ENCODE results near the gene OPN3.

The OPN3 gene

DNA sequence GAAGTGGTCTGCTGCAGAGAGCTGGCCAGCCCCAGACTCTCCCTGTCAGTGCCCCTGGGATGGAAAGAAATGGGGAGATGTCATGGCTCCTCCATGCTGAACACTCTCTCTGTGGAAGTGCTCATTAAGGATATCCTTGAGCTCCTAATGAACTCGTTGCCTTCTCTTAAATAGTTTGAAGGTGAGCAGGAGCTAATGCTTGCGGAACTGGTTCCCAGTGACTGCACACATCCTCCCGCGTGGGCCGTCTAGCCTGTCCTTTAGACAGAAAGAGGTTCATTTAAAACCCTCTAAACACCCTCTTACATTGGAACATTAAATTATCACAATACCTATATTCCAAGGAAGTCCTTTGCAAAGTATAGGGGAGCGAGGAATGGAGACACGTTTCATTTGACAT is 6.0 kb upstream of the OPN3 start:
- DNase-seq (ENCODE audit: low read depth in 2 of 2) = no peak

DNA sequence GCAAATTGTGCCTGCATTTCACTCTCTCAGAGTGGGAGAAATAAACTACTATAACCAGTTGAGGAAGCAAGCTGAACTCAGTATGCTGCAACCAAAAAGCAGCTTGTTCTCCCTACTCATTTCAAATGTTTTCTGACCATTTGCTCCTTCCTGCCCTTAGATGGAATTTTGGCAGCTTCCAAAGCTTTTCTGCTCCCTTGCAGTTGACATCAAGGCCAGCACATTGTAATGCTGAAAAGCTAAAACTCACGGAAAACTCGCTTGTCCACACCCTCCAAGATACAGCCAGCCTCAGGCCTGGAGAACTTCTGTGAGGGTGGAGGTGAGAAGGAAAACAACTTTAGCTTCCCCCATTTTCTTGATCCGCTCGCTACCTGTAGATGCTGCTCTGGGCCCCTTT is 5.0 kb upstream of the OPN3 start:
- DNase-seq (ENCODE audit: low read depth in 2 of 2) = no peak

DNA sequence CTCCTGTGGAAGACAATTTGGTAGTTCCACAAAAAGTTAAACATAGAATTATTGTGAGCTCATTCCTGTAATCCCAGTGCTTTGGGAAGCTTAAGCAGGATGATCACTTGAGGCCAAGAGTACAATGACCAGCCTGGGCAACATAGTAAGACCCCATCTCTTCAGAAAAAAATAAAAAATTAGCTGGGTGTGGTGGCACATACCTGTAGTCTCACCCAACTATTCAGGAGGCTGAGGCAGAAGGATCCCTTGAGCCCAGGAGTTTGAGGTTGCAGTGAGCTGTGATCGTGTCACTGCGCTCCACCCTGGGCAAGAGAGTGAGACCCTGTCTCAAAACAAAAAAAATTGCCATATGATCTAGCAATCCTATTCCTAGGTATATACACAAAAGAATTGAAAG is 4.1 kb upstream of the OPN3 start:
- DNase-seq (ENCODE audit: low read depth in 2 of 2) = no peak

DNA sequence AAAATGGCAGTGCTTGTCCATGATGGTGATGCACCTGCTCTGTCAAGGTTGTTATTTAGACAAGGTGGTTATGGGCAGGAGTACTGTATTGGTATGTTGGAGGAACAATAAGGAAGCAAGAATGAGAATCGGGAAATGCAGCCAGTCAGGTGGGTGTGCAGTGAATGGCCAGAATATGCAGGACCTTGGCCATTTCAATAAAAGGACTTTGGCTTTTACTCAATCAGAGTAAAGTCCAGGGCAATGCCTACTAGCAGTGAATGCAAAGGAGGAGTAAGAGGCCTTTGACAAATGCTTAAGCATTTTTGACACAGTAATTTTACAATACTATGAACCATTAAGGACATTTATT is 2.4 kb upstream of the OPN3 start:
- no peak for DNase-seq (ENCODE audit: low read depth in 2 of 2)

DNA sequence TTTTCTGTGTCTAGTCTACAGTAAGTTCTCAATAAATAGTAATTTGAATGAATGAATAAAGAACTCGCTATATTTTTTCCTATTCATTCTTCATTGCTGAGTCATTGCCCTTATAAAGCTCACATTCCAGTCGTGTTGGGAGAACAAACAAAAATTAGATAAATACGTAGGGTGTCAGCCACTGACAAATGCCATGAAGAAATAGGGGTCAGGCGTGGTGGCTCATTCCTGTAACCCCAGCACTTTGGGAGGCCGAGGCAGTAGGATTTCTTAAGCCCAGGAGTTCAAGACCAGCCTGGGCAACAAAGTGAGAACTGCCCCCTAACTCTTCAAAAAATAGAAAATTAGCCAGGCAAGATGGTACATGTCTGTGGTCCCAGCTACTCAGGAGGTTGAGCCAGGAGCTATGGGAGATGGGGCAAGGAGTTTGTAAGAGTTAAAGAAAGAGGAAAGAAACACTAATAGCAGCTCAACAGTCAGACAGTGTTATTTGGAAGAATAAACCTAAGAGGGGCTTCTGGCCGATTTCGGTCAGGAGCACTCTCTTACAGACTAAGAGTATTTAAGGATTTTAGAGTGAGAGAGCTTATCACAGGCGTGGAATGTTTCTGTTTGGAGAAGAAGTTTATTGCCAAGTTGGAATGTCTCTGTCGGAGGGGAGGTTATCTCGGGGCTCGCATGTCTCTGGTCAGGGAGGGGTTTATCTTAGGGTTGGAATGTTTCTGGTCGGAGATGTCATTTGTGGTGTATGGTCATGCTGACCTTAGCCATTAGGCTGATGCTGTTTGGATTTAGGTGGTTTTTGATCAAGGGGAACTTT is 1.8 kb upstream of the OPN3 start:
- no peak for DNase-seq (ENCODE audit: low read depth in 2 of 2)

DNA sequence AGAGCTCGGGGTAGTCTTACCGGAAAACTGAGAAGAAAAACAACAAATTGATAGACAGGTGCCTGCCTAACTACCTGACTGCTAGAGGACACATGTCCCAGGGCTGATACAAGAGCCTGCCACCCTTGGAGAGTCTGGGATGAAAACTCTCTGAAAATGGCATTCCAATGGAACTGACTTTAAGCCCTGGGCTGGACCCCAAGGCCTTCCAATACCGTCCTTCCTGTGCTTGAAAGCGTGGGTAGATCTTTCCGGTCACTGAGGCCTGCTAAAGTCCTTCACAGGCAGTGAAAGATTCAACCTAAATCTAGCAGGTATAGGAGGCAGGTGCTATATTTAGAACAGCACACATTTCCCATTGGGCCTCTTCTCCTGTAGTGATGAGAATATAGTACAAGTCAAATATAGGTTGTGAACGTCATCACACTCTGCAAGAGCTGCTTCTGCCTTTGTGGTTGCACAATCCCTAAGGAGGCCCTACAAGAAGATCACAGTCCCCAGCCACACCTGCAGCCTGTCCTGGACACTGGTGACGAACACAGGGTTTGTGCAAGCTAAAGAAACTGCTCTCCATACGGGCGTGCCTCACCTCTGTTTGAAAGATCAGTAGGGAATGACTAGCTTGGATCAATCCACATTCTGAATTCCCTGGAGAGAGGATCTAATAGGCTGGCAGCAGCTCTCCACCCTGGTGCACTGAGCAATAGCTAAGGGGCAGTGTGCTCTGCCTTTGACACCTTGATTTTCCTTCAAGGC is 876 bp upstream of the OPN3 start:
- no peak for DNase-seq (ENCODE audit: low read depth in 2 of 2)

DNA sequence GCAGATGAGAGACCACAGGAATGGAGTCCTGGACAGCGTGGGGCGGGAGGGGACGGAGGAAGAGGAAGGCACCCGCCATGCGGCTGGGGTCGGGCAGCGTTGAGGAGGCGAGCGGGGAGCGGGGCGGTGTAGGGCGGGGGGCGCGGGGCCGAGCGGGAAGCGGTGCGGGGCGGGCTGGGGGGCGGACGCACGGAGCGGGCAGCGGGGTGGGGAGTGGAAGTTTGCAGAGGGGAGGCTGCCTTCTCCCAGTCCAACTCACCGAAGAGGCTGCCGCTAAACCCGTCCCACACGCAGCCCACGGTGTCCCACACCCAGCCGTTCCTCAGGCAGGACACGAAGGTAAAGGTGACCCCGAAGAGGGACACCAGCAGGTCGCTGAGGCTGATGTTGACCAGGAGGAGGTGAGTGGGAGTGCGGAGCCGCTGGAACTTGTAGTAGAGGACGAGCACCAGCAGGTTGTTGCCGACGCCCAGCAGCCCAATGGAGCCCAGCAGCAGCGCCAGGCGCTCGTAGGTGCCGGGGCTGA is 483 bp downstream of the OPN3 start:
- DNase-seq (ENCODE audit: low read depth in 2 of 2) = peak in 1 of 2 donors; percentile 9

DNA sequence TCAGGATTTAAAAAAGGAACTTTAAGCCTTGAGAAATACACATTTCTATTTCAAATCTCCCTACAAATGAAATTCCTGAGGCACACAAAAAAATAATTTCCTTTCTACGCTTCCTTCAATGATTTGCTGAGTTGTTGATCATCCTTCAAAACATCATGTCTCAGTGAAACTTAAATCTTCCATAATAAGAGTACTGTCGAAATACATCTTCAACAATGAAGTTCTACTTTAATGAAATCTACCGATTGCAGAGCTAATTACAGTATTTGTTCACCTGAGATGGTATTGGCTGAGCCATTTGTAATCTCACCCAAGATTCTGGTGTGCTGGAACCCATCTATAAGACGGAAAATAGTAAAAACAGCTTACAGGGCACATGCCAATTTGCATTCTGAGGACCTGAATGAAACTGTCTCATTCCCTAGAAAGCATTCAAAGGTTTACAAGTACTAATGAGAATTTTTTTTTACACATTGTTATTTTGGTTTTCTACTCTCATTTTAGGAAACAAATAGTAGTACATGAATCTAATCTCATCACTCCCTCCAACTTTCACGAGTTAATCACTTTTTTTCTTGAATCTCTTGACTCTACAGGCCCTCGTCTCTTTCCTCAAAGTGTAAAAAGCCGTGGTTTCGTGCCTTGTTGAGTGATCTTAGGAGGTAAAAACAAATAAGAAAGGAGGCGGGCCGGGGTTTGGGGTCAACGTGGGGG is 1.1 kb downstream of the OPN3 start:
- DNase-seq (ENCODE audit: low read depth in 2 of 2) = no peak

DNA sequence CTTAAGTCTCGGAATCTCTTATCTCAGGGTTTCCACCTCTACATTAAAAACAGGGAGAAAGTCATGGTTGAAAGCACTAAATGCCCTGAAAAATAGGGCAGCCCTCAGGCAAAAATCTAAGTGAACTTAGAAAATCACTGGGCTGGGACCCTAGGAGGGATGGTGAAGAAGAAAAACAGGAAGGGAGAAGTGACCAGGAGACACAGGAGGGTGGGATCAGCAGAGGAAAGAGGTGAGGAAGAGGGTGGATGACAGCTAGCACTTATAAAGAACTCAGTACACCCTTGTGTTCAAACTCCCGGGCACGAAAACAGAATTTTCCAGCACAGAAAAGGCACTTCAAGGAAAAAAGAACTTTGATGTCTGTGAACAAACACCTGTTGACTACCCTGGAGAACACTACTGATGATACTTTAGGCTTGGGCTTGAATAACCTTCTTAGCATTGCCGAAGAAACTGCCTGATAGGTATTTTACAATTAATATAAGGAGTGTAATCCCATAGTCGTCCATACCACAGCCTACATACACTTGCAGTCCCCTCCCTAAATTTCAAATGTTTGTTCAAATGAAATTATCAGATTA is 2.0 kb downstream of the OPN3 start:
- DNase-seq (ENCODE audit: low read depth in 2 of 2) = no peak

DNA sequence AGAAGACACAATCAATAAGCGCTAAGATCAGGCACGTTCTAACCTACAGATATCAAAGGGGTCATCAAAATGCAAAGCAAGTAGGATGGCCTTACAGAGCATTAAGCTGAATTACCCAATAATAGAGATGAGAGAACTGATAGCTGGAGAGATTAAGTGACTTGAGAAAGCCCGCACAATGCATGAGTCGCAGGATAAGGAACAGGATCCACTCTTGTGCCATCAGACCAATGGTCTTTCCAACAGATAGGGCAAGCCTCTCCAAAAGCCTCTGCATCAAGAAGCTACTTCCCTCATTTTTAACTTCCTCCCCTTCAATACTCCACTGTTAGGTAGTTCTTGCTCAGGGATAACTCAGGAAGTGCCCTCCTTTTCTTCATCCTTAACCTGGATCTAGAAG is 2.6 kb downstream of the OPN3 start:
- DNase-seq (ENCODE audit: low read depth in 2 of 2) = no peak

DNA sequence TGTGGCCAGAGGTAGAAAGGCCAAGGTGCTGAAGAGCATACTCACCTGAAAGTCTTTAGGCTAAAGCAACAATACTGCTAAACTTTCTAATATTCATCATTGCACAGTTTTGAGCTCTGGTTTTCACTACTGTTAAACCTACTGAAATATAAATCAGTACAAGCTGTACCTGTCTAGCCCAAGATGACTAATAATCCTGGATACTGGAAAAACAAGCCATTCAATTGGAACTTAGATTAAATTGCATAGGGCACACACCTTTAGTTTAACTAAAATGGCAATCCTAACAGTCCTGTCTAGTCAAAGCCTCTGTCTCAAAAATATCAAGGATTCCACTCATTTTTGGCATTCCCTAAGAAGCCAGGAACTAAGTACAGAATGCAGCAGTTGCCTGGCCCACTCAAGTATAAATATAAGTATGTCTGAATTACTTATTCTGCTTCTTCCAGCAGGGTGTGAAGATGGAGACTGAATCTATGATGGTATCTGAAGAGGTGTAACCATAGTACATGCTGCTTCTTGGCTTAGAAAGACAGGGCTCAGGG is 3.1 kb downstream of the OPN3 start:
- no peak for DNase-seq (ENCODE audit: low read depth in 2 of 2)

DNA sequence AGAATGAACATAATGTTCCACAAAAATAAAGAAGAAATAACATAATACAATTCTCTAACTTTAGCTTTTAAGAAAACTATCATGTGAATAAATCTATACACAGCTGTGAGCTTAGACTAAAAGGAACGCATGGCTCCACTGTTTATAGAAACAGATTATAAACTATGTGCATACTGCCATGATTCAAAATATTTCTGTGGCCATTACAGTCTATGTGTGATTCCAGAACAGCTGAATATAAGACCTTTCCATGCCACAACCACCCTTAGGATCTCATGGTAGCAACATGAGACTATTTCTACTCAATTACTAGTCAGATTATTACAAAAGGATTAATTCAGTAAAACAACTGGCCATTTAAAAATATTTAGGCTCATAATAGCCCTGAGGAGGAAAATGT is 3.9 kb downstream of the OPN3 start:
- no peak for DNase-seq (ENCODE audit: low read depth in 2 of 2)

DNA sequence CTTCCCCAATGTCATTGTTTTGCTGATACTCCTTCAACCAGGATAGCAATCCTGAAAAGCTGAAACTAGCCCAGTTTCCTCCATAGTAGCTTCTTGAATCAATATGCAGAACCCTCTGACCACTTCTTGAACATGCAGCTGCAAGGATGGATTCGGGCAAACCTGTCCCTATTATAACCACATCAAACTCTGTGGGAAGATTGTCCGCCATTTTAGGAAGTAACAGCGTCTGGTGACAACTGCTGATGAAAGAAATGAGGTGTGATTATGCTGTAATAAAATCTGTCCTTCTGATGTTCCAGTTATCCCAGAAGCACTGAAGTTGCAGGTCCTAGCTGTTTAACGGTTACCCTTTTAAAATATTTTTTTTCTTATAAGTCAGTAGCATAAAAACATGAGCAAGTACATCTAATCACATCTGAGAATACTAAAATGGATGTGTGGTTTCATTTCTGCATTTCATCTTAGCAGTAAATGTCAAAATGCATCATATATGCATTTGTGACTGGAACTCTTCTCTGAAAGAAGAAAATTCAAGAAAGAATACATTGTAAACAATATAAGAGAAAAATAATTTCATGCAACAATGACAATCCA is 4.5 kb downstream of the OPN3 start:
- DNase-seq (ENCODE audit: low read depth in 2 of 2) = no peak

DNA sequence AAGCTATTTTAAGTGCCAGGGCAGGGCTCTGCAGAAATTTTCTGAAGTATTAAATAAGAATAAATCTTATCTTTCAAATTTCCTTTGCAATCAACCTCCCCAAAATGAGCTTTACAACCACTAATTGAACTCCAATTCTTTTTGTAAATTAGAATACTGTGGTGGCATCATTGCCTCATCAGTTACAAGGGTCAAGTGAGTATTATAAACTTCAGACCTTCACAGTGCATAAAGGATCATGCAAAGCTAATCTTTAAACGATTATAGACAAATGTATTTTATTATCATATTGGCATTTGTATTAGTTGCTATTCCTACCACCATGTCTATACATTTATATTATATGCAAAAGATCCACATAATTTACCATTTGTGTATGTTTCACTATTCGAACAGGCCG is 7.2 kb downstream of the OPN3 start:
- no peak for DNase-seq (ENCODE audit: low read depth in 2 of 2)

DNA sequence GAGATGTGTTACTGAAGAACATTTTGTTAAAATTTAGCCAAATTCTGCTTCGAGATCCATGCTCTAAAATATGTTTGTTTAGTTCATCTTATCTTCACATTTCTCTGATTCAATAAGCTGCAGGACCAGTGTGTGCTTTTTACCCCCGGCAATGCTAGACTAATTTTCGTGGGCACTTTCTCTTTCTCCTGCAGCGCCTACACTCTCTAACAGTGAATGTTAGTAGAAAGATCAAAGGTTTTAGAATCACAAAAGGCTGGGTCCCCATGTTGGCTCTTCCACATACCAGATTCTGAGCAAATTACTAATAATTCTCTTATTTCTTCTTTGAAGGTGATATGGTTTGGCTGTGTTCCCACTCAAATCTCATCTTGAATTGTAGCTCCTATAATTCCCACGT is 8.5 kb downstream of the OPN3 start:
- no peak for DNase-seq (ENCODE audit: low read depth in 2 of 2)

DNA sequence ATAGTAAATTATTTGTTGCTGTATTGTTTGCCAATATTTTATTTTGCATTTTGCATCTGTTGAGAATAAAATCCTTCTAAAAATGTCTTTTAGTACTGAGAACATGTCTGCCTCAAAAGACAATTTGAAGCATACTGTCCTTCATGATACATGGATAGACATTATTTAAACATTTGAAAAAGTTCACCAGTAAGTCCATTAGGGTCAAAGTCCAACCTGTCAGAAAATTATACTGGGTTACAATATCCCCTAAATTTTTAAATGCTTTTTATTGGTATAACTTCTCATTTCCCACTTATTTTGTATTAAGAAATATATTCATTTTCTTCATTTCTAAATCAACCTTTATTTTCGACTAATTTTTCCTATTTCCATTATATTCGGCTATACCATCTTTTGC is 9.3 kb downstream of the OPN3 start:
- DNase-seq (ENCODE audit: low read depth in 2 of 2) = no peak

DNA sequence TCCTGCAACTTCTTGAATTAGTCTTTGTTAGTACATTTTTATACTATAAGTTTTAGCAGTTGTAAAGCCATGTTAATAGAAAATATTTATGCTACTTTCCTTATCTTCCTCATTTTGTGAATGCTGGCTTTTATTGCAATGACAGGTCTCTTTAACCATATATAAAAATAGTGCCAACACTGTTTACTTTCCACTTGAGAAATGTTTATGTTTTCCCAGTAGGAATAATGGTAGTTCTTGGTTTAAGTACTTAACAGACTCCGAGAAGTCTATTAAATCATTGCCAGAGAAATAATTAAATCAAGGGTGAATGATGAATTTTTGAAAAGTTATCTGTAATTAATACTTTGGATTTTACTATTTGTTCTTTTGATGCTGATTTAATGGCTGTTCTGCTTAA is 9.7 kb downstream of the OPN3 start:
- no peak for DNase-seq (ENCODE audit: low read depth in 2 of 2)

DNA sequence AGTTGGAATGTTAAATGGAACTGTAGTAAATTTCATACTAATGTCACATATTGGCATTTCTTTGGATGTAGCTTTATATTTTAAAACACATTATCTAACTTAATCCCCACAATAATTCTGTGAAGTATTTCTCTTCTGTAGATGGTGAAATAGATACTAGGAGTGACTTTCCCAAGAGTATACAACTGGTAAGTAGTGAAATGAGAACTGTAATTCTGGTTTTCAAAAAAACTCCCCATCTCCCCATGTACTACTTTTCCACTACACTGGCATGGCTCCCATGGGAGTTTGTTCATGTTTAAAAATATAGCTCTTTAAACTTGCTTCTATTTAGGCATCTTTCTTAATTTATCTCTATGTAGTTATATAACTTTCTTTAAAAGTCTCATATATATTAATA is 10.2 kb downstream of the OPN3 start:
- DNase-seq (ENCODE audit: low read depth in 2 of 2) = no peak

DNA sequence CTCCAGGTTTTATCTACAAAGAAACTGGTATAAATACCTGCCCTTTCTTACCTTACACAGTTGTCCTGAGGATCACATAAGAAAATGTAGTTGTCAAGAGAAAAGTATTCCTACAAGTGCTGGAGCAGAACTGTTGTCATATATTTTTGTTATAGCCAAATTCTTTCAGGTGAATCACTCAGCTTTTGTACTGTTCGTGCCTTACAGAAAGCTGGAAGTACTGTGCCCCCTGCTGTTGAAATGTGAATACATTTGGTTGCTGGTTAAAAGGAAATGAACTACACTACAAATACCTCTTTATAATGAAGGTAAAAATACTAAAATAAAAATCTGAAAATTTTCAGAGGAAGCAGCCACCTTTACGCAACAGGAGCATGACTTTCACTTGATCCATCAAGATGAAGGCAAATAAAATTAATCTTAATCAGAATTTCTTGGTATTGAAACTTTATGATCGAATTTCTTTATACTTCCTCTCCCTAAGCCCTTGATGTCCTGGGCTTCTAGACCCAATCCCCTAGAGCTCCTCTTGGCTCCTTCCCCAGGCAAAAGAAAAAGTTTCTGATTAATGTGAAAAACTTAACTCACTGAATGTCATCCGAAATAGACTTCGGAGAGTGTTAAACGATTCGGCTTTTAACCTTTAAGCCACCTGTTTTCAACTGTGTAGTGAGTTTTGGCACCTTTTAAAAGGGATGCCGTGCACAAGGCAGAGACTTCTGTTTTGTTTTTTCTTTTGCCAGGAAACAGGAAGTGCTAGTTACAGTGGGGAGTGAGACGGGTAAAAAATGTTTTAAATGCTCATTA is 12.5 kb downstream of the OPN3 start:
- peak in 1 of 2 donors; percentile 7 for DNase-seq (ENCODE audit: low read depth in 2 of 2)

DNA sequence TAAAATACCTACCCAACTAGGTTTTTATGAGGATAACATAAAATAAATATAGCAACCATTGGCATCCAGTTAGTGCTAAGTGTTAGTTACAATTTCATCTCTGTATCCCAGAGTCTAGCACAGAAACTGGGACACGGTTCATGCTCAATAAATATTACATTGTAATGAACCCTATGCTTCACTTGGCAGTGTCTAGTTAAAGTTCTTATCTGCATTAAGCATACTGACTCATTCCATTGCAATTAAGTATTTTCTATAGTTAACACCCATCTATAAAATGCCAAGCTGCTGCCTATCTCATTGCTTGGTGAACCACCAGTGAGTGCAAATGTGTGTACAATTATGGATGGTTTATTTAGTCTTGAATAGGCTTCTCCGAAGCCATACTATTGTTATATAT is 15.2 kb downstream of the OPN3 start:
- DNase-seq (ENCODE audit: low read depth in 2 of 2) = no peak

DNA sequence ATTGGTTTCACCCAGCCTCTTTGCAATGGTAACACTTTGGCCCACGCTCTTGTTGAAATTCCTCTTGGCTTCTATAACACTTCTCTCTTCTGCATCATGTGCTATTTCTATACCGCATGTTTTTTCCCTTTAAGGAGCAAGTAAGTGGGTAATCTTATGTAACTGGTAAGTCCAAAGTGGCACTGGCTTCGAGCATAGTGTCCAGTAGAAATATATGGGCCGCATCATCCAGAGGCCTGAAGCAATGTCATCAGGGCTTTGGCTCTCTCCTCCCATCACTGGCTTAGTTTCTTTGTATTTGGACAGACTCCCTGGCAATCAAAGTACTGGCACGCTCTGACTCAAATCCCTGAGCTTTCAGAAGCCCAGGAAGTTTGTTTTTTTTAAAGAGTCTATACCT is 17.5 kb downstream of the OPN3 start:
- no peak for DNase-seq (ENCODE audit: low read depth in 2 of 2)
